Choroid plexus epithelial cell (primary cell): ENCODE data around the gene ZNF423.

Source experiments
- DNase-seq: peaks from one replicate; pipeline ENCODE4 v3.0.0-alpha.2; 2010; ENCODE audit warnings: low read depth
- H3K4me3 ChIP-seq: 2 replicates; pipeline ENCODE4 v1.5.1; 2011; ENCODE audit warnings: low read depth, mild to moderate bottlenecking, control low read depth, low read length, moderate library complexity
- TF ChIP-seq, protein P1 (sequence below): conservative IDR thresholded peaks from 2 replicates; pipeline ENCODE4 v1.5.1; 2011; ENCODE audit warnings: low read depth, mild to moderate bottlenecking, control low read depth, inconsistent platforms, low read length, moderate library complexity

The ZNF423 gene

DNA sequence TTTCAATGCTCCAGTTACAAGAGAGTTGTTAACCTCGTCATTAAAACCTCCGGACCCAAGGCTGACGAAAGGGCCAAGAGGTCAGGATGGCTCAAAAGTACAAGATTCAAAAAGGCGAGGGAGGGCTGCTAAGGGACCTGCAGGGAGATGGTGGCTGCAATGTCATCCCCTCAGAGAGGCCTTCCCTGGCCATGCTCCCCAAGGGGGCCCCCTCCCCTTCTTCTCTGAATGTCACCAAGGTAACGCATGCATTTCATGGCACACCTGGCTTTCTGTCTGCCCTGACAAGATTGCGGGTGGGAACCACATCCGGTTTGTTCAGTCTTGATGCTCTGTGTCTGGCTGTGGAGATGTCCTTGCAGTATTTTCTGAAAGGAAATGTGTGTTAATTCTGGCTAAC lies 392.4 kb downstream of the ZNF423 start:
- no peak for DNase-seq

DNA sequence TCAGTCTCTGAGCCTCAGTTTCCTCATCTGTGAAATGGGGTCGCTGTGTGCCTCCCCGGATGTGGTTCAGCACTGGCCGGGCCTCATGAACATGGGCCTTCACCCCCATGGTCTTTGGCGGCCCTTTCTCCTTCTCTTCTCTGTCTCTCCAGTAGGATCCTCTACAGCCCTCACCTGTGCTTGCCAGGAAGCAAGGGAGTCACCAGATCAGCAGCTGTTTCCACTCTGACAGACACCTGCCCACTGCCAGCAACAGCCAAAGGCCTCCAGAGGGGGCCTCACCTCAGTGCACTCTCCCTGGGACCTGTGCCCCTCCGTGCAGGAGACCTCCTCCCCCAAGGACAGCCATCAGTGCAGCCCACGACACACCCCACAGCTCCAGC lies 392.9 kb downstream of the ZNF423 start:
- TF ChIP-seq, protein P1, sequence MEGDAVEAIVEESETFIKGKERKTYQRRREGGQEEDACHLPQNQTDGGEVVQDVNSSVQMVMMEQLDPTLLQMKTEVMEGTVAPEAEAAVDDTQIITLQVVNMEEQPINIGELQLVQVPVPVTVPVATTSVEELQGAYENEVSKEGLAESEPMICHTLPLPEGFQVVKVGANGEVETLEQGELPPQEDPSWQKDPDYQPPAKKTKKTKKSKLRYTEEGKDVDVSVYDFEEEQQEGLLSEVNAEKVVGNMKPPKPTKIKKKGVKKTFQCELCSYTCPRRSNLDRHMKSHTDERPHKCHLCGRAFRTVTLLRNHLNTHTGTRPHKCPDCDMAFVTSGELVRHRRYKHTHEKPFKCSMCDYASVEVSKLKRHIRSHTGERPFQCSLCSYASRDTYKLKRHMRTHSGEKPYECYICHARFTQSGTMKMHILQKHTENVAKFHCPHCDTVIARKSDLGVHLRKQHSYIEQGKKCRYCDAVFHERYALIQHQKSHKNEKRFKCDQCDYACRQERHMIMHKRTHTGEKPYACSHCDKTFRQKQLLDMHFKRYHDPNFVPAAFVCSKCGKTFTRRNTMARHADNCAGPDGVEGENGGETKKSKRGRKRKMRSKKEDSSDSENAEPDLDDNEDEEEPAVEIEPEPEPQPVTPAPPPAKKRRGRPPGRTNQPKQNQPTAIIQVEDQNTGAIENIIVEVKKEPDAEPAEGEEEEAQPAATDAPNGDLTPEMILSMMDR = no peak
- DNase-seq = no peak
- no peak overlapping the region for H3K4me3 ChIP-seq

More for the DNA sequence above, 392.4 kb downstream of the ZNF423 start:
- no peak overlapping the region for H3K4me3 ChIP-seq
- TF ChIP-seq, protein P1 = no peak

DNA sequence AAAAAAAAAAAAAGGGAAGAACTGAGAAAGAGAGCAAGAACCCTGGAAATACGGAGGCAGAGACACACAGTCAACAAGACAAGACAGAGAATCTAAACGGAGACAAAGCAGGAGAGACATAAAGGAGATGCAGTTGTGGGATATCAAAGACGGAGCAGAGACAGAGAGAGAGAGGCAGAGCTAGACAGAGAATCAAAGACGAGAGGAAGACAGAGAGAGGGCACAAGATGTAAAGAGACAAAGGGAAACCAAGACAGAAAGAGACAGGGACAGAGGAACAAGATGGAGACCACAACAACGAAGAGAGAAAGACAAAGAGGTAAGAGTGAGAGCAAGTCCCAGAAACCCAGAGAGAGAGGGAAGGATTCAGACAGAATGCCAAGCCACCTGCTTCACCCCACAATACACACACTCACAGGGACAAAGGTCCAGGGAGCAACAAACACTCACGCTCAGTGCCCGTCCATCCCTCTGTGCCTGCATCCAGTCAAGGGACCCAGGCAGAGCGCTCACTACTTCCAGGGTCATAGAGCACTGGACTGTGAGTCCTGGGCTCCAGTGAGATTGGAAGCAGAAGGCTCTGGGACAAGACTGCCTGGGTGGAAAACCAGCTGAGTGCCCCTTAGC lies 393.4 kb downstream of the ZNF423 start:
- DNase-seq = no peak
- TF ChIP-seq, protein P1 = no peak
- H3K4me3 ChIP-seq = no peak overlapping the region

DNA sequence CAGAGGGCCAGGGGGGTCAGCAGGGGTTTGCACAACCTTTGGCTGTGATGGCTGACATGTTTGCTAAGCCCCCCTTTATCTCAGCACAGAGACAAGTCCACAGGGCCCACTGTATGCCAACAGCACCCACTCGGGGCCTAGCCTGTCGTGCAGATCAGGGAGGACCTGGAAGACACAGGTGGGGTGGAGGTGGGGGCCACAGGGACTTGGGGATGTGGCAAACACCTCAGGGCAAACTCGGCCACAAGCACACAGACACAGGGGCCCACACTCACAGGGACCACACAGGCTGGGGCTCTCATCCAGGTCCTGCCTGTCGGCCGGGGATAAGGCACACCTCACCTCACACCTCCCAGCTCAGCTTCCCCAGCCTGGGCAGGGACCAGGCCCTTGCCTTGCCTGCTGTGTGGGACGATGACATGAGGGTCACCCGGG lies 394.4 kb downstream of the ZNF423 start:
- no peak overlapping the region for H3K4me3 ChIP-seq
- no peak for DNase-seq
- TF ChIP-seq, protein P1 = no peak

DNA sequence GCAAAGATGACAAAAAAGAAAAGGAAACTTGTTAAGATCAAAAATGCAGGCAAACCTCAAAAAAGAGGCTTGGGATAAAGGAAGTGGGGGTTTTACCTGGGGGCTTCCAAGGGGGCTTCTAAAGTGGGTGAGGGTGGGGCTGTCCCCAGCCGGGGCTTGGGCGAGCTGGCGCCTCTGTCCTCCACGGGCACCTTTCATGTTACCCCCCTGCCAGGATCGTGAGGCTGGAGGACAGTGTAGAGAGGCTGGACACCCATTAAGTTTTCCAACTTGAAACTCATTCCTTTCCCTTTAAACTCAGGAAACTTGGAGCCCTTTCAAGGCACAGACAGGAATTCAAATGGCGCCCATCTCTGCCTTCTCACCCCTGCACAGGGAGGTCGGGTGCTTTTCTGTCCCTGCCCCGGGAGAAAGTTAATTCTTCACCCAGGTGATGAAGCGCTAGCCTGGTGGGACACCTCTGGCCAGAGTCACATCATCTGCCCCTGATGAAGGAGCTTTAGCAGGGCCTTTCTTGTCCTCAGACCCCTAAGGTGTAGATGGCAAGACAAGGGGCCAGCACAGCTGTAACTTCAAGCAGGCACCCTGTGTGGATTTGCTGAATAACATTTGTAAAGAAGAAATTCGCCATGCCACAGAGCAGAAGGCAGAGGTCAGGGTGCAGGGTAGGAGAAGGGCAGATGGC lies 395.0 kb downstream of the ZNF423 start:
- TF ChIP-seq, protein P1 = no peak
- no peak for DNase-seq
- no peak overlapping the region for H3K4me3 ChIP-seq

DNA sequence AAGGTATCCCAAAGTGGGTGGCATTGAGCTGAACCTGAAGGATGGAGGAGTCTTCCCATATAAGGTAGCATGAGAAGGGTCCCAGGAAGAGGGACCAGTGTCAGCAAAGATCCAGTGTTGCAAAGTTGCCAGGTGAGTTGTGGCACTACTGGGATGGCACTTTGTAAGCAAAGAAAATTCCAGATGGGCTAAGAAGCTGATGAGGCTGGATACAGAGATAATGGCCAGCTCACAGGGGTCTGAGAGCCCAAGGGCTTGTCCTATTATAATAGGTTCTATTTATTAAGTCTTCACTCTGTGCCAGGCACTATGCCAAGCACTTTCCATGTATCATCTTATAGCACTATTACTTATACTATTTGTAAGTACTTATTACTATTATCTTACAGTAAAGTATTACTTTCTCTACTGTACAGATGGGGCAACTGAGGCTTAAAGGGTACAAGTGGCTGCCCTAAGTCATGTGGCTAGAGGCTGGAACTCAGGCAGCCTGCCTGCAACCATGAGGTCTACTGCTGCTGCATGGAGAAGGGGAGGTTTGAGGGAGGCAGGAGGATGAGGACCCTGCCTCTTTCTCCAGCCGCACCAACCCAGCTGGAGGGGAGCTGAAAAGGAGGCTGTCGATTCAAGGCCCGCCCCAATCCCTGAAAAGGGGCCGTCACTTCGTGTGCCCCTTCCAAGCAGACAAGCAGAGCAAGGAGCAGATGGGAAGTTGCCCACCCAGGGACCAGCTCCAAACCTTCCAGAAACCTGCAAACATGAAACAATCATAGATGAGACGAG lies 395.8 kb downstream of the ZNF423 start:
- TF ChIP-seq, protein P1 = no peak
- H3K4me3 ChIP-seq = no peak overlapping the region
- no peak for DNase-seq
